GM21786 (cell line): ENCODE measurements around the gene ZNF771.
A peak's percentile ranks its signal among the peaks of the same experiment; 100 is the strongest.
"Not testable (repeated sequence)": the region's sequence is repeated elsewhere in the genome, so short reads cannot be mapped to it uniquely, and the experiment has no call there.

Experiments used
- ATAC-seq: cut with Tn5 transposase; IDR thresholded peaks from one replicate; pipeline ENCODE4 v1.9.1; 2021; ENCODE audit not compliant: unreplicated experiment

ZNF771 gene

DNA sequence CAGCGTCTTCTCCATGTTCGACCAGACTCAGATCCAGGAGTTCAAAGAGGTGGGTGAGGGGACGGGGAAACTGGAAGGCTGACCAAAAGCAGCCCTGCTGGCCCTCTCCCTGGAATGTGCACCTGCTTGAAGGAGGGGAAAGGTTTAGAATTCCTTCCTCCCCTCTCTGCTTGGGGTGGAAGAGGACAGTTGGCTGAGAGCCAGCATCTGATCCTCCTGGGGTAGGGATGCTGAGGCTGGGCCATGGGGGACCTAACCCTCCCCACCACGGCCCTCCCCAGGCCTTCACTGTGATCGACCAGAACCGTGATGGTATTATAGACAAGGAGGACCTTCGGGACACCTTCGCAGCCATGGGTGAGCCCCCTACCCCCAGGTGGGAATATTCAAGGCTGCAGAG lies 31.5 kb upstream of the ZNF771 start:
- ATAC-seq: no peak

DNA sequence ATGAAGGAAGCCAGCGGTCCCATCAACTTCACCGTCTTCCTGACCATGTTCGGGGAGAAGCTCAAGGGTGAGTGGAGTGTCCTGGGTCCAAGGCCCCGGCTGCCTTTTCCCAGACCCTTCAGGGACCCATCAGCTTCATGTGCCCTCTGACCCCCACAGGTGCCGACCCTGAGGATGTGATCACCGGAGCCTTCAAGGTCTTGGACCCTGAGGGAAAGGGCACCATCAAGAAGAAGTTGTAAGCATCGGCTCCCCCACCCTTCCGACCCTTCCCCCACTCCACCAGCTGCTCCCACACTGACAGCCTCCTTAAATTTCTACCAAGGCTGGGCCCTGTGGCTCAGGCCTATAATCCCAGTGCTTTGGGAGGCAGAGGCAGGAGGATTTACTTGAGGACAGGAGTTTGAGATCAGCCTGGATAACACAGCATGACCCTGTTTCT lies 30.9 kb upstream of the ZNF771 start:
- ATAC-seq: no peak

DNA sequence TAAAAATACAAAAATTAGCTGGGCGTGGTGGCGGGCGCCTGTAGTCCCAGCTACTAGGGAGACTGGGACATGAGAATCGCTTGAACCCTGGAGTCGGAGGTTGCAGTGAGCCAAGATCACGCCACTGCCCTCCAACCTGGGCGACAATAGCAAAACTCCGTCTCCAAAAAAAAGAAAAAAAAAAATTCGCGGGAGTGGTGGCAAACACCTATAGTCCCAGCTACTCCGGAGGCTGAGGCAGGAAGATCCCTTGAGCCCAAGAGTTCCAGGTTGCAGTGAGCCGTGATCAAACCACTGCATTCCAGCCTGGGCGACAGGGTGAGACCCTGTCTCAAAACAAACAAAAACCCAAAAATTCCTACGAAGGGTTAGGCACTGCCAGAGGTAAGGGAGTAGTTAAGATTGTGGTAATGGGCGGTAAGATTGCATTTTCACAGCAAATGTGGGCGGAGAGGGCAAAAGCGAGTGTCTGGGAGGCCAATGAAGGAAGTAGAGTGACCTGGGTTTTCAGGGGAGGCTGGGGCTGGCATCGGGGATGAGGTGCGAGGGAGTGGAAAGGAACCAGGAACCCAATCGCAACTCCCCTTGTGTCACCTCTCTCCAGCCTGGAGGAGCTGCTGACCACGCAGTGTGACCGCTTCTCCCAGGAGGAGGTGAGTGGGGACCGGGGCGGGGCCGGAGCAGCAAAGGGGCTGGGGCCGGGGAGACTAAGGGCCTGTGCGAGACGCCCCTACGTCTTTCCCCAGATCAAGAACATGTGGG lies 30.2 kb upstream of the ZNF771 start:
- ATAC-seq: no peak

DNA sequence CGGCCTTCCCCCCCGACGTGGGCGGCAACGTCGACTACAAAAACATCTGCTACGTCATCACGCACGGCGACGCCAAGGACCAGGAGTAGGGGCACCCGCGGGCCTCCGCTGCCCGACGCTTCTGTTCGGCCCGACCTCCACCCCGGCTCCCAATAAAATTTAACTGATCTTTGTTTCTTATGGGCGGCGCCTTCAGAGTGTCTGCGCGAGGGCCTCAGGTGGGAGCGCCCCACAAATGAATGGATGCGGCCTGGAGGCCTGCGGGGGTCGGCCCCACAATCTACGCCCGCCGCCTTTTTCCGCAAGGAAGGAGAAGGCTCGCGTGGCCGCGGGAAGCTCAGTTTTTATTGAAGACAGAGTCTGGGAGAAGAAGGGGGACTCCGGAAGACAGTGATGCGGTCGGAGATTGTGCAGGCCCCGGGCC lies 29.6 kb upstream of the ZNF771 start:
- peak; percentile 33 for ATAC-seq

DNA sequence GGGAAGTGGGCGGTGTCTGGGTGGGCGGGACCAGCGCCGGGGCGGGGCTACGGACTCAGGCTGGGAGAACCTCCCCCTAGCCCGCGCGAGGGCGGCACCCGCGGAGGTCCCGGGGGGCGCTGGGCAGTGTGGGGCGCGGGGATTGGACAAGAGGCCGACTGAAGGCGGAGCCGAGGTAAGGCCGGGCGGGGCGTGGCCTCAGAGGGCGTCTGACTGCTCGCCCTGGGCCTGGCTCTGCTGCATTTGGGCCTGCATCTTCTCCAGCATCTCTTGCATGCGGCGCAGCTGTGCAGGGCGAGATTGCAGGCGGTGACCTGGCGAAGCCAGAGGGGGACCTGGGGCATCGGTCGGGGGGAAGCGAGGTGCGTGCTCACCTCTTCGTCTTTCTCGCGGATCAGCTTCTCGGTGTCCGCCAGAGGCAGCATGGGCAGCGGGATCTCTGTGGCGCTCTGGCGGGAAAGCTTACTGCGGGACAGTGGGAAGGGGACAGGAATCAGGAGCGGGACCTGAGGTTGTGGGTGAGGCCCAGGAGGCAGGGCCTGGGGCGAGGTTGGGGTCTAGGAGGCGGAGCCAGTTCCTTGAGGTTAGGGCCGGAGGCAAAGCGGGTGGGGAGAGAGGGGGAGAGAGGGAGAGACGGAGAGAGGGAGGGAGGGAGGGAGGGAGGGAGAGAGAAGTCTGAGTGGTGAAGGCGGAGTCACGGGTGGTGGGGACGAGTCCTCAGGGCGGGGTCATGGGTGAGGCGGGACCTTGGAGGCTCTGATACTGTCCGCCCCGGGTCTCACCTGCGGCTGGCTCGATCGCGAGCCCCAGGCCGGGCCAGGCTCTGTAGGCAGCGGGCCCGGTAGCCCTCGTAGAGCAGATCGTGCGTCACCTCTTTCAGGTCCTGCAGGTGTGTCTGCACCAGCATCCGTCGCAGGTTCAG lies 28.9 kb upstream of the ZNF771 start:
- peak; percentile 87 for ATAC-seq

DNA sequence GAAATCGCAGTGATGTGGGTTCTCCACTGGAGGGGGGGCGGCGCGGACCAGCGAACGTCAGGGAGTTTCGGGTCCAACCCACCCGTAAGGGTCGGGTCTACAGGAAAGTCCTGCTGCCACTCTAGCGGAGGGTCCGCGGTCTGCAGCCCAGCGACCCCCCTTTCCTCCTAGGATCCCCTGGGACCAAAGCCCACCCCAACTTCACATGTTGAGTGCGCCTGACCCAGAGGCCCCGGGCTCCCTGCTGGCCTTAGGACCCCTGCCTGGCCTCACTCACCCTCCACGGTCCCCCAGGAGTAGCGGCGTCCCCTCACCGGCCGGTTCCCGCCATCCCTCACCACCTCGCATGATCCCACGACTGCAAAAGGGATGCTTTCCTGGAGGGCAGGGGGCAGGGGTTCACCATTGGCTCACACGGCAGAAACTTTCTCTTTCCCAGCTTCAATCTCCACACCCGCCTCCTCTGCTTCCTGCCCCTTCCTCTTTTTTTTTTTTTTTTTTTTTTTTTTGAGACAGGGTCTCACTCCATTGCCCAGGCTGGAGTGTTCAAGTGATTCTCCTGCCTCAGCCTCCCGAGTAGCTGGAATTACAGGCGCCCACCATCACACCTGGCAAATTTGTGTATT lies 28.1 kb upstream of the ZNF771 start:
- ATAC-seq: no peak

DNA sequence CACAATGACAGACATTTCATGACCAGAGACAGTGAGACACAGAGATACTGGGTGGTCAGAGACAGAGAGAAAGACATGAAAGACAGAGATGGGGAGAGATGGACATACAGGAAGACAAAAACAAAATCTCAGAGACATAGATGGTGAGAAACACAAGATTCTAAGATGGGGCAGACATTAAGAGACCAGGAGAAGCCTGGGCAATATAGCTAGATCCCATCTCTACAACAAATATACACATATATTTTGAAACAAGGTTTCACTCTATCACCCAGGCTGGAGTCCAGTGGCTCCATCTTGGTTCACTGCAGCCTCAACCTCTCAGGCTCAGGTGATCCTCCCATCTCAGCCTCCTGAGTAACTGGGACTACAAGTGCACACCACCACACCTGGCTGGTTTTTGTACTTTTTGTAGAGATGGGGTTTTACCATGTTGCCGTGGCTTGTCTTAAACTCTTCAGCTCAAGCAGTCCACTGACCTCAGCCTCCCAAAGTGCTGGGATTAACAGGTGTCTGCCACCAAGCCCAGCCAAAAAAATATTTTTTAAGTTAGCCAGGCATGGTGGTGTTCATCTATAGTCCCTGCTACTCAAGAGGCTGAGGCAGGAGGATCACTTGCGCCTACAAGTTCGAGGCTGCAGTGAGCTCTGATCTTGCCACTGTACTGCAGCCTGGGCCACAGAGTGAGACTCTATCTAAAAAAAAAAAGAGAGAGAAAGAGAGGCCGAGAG lies 27.2 kb upstream of the ZNF771 start:
- ATAC-seq: no peak

DNA sequence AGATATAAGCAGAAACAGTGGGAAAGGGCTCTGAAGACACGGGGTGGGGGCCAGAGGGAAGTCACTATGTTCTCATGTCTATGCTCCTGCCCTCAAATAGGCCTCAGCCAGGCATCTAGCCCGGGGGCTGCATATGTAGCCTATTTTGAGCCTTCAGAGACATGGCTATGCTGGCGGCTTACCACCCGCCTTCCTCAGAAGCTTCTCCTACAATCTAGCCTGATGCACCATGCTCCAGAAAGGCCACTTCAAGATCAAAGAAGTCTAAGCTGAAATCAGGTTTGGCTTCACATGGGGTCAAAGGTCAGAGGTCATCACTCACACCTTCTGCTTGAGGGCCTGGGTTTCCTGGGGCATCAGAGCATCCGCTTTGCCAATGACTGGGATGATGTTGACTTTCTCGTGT lies 26.6 kb upstream of the ZNF771 start:
- no peak for ATAC-seq

DNA sequence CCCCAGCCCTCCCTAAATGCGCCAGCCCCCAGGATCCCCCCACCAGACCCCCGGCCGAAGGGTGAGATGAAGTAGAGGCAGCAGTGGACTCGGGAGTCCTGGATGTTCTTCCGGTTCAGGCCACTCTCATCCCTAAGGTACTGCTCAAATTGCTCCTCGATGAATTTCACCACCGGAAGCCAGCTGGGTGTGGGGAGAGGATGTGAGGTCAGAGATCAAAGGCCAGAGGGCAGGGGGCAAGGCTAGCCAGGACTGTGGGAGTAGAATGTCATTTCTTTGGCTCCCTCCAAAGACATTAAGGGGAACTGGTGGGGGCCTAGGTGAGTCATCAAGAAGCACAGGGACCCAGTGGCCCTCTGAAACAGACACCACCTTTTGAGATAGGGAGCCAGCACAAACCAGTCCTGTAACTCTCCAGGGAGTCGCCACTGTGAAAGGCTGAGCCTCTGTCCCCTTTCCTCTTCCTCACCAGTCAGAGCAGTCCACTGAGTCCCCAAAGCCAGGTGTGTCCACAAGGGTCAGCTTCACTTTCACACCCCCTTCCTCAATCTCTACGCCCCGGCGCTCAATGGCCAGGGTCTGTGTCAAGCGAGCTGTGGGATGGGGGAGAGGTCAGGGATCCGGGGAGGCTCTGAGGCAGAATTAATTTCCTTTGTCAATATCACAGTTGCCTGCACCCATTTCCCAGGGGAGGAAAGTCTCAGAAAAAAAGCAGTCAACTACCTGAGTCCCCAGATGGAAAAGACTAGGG lies 25.9 kb upstream of the ZNF771 start:
- ATAC-seq: no peak

DNA sequence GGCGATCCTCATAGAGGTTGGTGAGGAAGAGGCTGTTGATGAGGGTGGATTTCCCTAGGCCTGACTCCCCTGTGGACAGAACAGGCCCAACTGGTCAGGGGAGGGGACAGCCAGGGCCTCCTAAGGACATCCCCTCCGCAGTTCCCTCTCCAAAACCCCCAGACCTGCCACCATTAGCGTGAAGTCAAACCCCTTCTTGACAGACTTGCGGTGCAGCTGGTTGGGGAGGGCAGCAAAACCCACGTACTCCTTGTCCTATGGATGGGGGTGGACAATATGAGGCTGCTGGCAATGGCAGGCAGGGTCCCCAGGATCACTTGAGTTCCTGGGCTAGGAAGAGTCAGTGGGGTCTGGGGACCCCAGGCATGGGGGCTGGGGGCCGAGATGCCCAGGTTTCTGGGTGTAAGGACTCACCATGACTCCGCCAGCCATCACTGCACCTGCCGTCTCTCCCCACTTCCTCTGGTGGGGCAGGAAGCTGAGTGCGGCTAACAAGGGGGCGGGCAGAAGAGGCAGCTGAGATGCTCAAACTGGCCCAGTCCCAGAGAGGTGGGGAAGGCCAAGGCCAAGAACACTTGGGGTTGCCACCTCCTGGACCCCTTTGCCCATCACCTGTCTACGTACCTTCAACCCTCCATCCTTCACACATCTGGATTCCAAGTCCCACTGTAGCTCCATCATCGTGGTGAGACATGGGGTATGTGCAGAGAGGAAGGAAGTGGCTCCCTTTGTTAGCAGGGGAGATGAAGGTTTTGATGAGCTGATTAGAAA lies 25.1 kb upstream of the ZNF771 start, which contains the start of gene SEPTIN1:
TSS of gene SEPTIN1 (minus strand) at position 451 of the 771 bp plus-strand sequence. CDS start at position 432, 19 bp downstream.
- no peak for ATAC-seq

DNA sequence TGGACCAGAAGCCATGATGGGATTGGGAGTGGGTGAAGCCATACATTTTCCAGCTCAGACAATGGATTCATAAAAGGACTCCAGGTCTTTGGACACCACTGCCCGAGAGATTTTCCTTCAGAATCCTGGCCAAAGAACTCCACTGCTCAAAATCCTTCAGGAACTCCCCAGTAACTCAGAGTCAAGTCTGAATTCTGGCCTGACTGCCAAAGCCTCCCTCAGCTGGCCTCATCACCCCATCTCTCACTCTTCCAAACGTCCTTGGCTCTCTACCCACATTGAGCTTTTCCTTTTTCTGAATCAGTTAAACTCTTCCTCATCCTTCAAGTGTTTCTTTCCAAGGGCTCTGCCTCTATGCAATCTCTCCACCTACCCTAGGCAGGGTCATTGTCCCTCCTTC lies 23.9 kb upstream of the ZNF771 start:
- ATAC-seq: no peak

DNA sequence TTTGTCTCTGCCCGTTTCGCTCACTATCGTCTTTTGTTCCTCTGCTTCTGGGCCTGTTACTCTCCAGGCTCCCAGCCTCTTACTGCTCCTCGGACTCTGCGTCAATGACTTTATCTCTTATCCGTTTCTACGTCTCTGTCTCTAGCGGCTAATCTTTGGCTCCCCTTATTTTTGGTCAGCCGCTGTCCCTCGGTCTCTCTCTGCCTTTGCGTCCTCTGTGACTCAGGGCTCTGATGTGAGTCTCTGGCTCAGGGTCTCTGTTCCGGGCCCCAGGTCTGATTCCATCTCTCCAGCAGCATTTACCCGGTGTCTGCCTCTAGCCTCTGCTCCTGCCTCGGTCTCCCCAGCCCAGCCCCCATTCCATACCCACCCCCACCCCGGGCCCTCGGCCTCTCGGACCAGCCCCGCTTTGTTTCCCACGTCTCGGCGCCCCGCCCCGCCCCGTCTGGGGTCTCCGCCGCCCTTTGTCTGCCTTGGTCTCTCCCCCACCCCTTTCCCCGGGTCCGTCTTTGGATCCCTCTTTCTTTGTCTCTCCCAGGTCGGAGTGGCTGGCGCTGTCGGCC lies 12.7 kb upstream of the ZNF771 start:
- no peak for ATAC-seq

DNA sequence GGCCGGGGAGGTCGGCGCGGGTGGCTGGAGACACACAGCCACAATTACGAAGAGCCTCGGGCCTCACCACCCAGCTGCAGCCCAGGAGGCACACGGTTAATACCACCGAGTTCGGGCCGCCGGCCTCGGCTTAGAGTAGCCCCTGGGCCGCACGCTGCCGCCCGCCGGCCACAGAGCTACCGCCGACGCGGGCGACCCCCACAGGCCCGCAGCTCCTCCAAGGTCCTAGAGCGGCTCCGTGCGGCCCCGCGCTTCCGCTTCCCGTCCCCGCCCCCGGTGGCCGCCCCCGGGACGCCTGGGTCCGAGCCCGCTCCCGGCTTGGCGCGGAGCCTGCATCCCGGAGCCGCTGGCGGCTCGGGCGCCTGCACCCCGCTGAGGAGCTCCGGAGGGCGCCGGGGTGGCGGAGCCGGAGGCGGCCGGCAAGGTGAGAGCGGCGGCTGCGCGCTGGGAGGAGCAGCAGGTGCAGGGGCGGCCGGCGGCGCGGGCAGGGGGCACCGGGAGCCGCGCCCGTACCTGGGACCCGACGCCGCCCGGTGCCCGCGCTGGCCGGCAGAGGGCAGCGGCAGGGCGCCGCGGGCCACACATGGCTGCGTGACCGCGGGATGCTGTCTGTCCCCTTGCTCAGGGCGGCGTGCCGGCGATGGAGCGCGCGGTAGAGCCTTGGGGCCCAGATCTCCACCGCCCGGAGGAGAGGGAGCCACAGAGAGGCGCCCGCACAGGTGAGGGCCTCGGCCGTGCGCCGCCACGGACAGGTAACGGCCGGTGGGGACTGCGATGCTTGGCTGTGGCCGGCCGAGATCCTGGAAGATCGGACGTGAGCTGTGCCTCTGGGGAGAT lies 12.0 kb upstream of the ZNF771 start, which contains the start of gene ZNF48:
TSS of gene ZNF48 (plus strand) at position 266 of the 837 bp plus-strand sequence. CDS start at position 641, 375 bp downstream.
- ATAC-seq: peak; percentile 68

DNA sequence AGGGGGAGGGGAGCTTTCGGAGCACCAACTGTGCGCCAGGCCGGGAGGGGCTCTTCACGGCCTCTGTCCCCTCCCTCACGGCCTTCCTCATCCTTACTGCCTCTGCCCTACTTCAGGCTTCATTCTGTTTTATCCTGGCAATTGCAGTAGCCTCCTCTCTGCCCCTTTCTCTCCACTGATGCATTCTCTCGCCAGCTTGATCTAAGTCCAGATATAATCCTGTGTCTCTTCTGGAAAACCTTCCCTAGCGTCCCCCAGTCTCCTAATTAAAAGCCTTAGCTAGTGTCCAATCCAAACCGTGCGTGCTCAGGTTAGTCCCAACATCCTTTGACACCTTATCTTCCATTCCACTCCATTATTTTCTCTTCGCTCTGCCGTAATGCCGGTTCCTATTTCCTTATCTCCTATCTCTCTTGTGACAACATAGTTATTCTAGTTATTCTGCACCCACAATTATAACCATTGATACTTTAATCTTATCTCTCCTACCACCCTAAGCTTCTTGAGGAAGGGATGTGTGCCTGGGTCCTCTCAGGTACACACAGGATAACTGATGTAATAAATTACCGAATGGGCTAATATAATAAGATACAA lies 11.3 kb upstream of the ZNF771 start:
- ATAC-seq: no peak

DNA sequence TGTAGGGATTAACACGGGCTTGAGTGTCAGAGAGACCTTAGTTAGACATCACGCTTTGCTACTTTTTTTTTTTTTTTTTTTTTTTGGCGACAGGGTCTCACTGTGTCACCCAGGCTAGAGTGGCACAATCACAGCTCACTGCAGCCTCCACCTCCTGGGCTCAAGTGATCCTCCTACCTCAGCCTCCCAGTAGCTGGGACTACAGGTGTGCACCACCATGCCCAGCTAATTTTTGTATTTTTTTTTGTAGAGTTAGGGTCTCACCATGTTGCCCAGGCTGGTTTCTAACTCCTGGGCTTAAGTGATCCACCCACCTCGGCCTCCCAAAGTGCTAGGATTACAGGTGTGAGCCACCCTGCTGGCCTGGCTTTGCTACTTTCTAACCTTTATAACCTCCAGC lies 10.8 kb upstream of the ZNF771 start:
- ATAC-seq: not testable (repeated sequence)

DNA sequence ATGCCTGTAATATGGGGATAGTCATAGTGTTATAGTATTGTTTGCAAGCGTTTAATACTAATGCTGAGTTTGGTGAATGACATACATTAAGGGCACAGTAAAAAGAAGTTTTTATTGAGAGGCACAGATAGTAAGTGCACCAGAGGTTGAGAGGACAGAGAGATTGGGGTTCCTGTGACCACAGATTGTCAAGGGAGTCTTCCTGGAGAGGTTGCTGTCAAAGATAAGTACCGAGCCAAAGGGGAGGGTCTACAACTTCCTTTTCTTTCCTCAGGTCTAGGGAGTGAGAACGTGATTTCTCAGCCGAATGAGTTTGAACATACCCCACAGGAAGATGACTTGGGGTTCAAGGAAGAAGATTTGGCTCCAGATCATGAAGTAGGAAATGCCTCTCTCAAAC lies 10.3 kb upstream of the ZNF771 start:
- no peak for ATAC-seq

DNA sequence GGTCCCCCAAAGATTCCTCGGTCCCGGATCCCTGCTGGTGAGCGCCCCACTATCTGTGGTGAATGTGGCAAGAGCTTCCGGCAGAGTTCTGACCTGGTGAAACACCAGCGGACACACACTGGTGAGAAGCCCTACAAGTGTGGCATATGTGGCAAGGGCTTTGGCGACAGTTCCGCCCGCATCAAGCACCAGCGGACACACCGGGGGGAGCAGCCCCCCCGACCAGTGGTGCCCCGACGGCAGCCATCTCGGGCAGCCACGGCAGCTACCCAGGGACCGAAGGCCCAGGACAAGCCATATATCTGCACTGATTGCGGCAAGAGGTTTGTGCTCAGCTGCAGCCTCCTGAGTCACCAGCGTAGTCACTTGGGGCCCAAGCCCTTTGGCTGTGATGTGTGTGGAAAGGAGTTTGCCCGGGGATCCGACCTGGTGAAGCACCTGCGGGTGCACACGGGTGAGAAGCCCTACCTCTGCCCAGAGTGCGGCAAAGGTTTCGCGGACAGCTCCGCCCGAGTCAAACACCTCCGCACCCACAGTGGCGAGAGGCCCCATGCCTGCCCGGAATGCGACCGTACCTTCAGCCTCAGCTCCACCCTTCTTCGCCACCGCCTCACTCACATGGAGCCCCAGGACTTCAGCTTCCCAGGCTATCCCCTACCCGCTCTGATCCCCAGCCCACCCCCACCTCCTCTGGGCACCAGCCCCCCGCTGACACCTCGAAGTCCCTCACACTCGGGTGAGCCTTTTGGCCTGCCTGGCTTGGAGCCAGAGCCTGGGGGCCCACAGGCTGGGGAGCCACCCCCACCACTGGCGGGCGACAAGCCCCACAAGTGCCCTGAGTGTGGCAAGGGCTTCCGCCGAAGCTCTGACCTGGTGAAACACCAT lies 9.4 kb upstream of the ZNF771 start:
- ATAC-seq: no peak
